T-helper 2 cell treated with Interferon-gamma antibody and Interleukin-4, amounts not matched to agents 100 ng/mL and 5 ng/mL, for 36 hours (primary cell): Measurements from ENCODE around the gene IAPP. TPM values are rescaled to one million over a fixed set of nuclear protein-coding genes. Genes with fewer than 3 reads are reported as not detected.
"Not testable (repeated sequence)": the region's sequence is repeated elsewhere in the genome, so short reads cannot be mapped to it uniquely, and the experiment has no call there.

ENCODE experiments used
- intact Hi-C: fragments of 100-400 bp; cut with micrococcal nuclease; formaldehyde crosslinking; loops from one replicate; pipeline ENCODE4 v1.15.1; 2023
- total RNA-seq: library from RNA; stranded (reverse); gene quantifications from 2 replicates; pipeline ENCODE4 v1.2.3, GENCODE V29; 2022

The IAPP gene
- total RNA-seq: not detected in 2 replicates

- intact Hi-C loops: no loop called here
These were observed at the start of gene IAPP for GRCh38 chr12:21372602-21373001. TSS of gene IAPP (plus strand) at chr12:21372902. CDS start at chr12:21373352, 450 bp downstream.

DNA sequence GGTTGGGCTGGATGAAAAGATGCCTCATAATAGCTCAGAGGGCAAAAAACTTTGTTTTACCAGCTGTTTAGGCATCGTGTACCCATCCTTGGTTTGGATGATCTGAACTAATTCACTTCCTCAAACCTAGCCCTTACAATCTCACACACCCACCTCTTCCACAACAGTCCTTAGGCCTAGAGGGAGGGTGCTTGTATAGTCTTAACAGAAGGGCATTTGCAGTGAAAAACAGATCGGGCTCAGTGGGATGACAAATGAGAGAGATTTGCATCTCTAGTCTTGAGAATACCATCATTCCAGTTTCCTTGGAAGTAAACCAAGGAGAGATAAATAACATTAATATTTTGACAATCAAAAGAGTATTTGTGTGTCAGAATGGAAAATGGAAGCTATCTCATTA lies 49.0 kb upstream of the IAPP start:
- intact Hi-C loops: no loop called here

GRCh38 chr12:21324551-21324950 lies 48.2 kb upstream of the IAPP start:
- intact Hi-C loops: no loop called here

GRCh38 chr12:21328578-21328977 lies 44.1 kb upstream of the IAPP start:
- intact Hi-C loops: no loop called here

DNA sequence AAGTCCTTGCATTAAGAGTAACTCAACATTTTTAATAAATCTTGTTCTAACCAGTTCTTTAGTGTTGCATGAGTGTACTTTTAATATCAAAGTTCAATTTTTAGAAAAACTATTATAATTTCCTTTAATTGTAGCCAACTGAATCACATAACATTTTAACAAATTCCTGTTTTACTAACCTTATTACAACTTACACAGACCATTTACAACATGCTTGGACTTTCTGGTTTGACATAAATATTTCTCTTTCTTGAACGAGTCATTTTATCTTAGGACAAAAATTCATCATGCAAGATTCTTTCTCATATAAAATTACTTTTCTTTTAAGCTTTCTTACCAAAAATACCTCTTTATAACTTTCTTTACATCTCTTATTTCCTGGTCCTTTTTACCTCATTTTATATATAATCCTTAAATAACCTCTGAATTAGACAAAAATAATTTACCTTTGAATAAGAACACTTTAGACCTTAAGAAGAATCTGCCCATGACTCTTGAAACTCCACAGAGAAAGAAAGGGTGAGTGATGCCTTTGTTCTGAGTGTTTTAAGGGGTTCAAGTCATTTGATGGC lies 41.9 kb upstream of the IAPP start:
- intact Hi-C loops: no loop called here

GRCh38 chr12:21334771-21335325 lies 37.9 kb upstream of the IAPP start, which contains the start of gene SLCO1A2:
TSS of gene SLCO1A2 (minus strand) at chr12:21334917. CDS start at chr12:21334647, 270 bp downstream.
- intact Hi-C loops: no loop called here

DNA sequence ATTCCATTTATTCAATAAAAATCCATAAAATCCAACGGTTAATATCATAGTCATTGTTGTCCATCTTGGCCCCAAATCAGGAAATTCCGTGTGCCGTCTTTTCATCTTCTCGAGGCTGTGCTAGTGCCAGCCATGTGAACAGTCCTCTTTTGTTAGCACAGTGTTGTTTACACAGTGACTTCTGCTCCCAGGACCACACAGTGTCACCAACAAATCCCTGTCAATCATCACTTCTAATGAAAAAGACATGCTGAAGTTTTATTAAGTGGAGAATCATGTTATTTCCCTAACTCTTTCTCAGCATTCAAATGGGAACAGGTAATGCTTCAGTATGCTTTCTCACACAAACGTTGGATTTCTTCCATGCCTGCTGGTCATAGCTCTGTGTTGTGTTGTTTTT lies 36.0 kb upstream of the IAPP start:
- intact Hi-C loops: no loop called here

- intact Hi-C loops: no loop called here
These were observed 35.2 kb upstream of the IAPP start for GRCh38 chr12:21337453-21337852.

DNA sequence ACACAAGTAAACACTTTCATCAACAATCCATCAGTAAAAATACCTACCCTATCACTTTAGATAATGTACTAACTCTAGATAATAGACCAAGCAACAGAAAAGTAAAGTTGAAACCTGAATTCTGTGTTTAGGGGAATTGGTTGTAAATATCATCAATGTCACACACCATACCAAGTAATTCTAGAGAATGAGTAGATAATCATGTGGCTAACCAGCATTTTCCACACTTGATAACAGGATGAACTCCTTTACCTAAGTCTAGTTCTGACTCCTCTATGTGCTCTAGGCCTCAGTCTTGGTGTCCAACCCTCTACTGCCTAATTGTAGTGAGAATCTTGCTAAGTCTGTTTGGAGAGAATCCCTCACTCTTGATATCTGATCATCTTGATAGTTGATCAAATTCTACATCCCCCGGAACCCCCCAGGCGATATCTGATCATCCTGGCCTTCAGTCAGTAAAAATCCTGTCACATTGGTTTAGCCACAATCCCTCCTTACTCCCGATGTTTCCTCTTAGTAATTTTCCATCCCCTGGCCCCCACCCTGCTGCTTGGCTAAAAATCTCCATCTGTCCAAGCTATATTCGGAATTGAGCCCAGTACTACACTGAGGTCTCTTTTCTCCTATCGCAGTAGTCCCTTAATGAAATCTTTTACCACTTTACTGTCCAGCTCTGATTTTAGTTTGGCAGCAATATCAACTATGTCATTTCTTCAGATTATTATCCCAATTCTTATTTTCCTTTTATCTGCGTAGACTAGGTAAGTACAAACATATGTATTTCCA lies 34.5 kb upstream of the IAPP start:
- intact Hi-C loops: no loop called here

- intact Hi-C loops: no loop called here
These were observed 32.8 kb upstream of the IAPP start for GRCh38 chr12:21339921-21340320.

GRCh38 chr12:21340403-21340802 lies 32.3 kb upstream of the IAPP start:
- intact Hi-C loops: no loop called here

DNA sequence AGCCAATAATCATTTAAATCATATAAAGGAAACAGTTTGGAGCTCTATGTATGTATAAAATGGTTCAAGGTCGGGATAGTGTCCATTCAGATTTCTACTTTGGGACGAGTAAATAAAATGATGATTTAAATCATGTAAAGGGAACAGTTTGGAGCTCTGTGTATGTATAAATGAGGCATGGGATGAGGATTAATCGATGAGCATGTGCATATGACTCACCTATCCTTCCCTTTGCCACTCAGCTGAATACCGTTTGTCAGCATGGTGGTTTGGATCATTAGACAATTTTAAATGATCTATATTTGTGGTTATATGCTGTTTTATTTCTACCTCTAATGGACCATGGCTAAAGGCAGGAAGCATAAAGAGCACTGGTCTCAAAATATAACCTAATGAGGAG lies 30.9 kb upstream of the IAPP start:
- intact Hi-C loops: no loop called here

DNA sequence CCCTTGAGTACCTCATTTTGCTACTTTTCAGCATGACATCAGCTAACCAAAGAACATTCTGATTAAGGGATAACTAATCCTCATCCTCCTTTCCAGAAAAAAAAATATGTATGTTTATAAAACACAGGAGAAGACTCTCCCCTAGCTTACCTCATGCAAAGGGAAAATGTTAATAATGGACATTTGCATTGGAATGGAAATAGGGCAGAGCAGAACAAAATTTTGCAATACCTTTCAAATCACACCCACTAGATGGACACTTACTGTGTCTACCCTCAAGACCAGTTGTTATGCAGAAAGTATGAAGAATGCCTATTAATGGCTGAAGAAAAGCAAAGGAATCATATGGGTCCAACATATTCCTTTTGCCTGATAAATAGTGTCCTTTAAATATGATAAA lies 29.1 kb upstream of the IAPP start:
- intact Hi-C loops: no loop called here

GRCh38 chr12:21346542-21347205 lies 26.0 kb upstream of the IAPP start:
- intact Hi-C loops: no loop called here

DNA sequence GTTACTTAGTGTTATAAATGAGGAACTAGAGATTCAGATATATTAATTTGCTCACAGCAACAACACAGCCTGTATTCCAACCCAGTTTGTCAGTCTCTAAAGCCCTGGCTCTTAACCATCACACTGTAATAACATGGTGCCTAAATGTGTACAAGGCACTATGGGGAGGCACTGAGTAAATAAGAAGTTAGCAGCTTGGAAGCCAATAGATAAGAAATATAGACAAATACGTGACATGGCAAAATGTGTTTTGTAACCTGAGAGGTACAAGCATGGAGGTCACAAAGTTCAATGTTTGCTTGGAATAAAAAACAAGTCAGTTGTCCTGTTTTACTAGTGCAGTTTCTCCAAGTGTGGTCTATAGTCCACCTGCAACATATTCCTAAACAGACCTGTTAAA lies 21.7 kb upstream of the IAPP start:
- intact Hi-C loops: no loop called here

DNA sequence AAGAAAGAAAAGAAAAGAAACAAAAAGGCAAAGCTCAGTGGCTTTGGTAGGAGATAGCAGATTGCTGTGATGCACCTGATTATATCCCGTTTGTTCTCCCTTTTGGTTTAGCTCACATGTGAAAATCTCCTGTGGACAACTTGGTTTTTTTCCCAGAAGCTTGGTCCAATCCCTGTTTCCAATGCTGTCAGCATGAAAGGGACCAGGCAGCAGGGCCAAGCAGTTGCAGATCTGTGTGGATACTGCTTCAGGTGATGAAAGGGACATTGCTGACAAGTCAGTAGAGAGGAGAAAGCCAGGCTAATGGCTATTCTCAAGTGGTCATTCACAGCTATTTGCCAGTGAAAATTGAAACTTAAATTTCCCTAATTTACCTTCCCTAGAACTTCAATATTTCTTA lies 19.2 kb upstream of the IAPP start:
- intact Hi-C loops: no loop called here

- intact Hi-C loops: no loop called here
These were observed 18.8 kb upstream of the IAPP start for GRCh38 chr12:21353948-21354347.

- intact Hi-C loops: no loop called here
These were observed 18.1 kb upstream of the IAPP start for GRCh38 chr12:21354641-21355040.

DNA sequence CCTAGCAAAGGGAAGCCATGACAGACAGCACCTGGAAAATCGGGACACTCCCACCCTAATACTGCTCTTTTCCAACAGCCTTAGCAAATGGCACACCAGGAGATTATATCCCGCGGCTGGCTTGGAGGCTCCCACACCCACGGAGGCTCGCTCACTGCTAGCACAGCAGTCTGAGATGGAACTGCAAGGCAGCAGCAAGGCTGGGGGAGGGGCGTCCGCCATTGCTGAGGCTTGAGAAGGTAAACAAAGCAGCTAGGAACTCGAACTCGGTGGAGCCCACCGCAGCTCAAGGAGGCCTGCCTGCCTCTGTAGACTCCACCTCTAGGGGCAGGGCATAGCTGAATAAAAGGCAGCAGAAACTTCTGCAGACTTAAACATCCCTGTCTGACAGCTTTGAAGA lies 12.1 kb upstream of the IAPP start:
- intact Hi-C loops: not testable (repeated sequence)

DNA sequence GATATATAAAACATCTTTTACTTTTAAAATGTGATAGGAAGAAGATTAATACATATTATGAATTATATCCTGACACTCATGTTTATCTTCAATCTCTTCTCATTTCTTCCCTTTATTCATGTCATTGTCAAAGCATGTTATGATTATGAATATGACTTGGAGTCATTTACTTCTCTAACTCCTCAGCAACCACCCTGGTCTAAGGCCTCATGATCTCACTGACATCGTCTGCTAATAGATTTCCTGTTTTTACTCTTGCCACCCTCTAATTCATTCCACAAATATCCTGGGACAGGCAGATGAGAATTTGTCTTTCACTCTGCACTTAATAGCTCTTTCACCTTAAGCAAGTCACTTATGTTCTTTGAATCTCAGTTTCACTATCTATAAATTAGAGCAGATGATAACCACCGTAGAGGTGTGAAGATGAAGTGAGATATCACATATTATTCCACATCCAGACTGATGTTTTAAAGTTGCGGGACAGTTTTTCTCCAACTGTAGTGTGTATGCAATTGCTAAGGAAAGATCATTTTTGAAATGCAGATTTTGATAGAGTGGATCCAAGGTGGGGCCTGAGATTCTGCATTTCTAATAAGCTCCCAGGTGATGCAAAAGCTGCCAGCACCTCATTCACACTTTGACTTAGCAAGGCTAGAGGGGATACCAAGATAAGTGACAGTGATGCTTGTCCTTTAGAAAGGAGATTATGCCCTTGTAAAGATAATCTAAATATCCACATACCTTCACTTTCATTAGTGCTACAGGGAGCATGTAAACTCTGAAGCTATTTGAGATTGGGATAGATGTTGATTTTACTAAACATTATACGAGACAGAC lies 3.3 kb upstream of the IAPP start:
- intact Hi-C loops: no loop called here

- intact Hi-C loops: no loop called here
These were observed 1.8 kb upstream of the IAPP start for GRCh38 chr12:21370845-21371449.
